Measurements from ENCODE around the gene SHC2. TPM values are rescaled to one million over a fixed set of nuclear protein-coding genes. Genes with fewer than 3 reads are reported as not detected.
"Not testable (repeated sequence)": the region's sequence is repeated elsewhere in the genome, so short reads cannot be mapped to it uniquely, and the experiment has no call there.

The SHC2 gene
- total RNA-seq, 2 experiments from 2014 or later, result not detected

DNA sequence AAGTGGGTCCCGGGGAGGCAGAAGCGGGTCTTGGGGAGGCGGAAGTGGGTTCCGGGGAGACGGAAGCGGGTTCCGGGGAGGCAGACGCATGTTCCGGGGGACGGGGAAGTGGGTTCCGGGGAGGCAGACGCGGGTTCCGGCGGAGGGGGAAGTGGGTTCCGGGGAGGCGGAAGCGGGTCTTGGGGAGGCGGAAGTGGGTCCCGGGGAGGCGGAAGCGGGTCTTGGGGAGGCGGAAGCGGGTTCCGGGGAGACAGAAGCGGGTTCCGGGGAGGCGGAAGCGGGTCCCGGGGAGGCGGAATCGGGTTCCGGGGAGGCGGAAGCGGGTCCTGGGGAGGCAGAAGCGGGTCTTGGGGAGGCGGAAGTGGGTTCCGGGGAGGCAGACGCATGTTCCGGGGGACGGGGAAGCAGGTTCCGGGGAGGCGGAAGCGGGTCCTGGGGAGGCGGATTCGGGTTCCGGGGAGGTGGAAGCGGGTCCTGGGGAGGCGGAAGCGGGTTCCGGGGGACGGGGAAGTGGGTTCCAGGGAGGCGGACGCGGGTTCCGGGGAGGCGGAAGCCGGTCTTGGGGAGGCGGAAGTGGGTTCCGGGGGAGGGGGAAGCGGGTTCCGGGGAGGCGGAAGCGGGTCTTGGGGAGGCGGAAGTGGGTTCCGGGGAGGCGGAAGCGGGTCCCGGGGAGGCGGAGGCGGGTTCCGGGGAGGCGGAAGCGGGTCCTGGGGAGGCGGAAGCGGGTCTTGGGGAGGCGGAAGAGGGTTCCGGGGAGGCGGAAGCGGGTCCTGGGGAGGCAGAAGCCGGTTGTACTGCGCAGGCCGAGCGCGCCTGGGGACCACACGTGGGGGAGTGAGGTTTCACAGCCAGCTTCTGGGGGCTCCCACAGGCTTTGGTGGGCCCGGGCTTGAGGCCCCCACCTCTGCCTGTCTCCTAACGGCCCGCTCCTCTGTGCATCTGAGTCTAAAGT, 2.5 kb downstream of the SHC2 start:
- Mint-ChIP-seq H3K27ac (no peak overlapping the region), H3K36me3 (ENCODE audit: low read depth) (no peaks in the 10 kb centered on the region), H3K4me1 (peaks cover 6% of the 10 kb centered on the region), H3K4me3 (no peak overlapping the region), H3K27me3 (peaks cover 19% of the 10 kb centered on the region), H3K9me3 (no peaks in the 10 kb centered on the region)
- POLR2A ChIA-PET, result no interaction called here
- CTCF ChIA-PET, result no interaction called here
- no peak for DNase-seq

DNA sequence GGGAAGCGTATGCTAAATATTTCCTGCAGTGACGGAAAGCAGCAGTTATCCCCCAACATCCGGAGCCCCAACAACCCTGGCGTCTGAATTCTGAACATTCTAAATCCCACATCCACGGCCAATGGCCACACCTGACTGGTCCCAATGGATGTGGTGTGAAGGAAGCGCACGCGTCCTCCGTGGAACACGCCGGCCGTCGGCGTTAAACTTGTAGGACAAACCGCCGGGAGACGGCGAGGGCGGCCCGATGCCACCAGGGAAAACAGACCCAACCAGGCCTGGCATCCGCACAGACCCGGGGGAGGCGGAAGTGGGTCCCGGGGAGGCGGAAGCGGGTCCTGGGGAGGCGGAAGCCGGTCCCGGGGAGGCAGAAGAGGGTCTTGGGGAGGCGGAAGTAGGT, 3.2 kb downstream of the SHC2 start:
- H3K27ac Mint-ChIP-seq, result no peak overlapping the region
- no peaks in the 10 kb centered on the region for H3K36me3 Mint-ChIP-seq (ENCODE audit: low read depth)
- H3K4me1 Mint-ChIP-seq, result peaks cover 6% of the 10 kb centered on the region
- no peak overlapping the region for H3K4me3 Mint-ChIP-seq
- POLR2A ChIA-PET, result no interaction called here
- CTCF ChIA-PET, result no interaction called here
- DNase-seq, result no peak
- no peaks in the 10 kb centered on the region for H3K9me3 Mint-ChIP-seq
- H3K27me3 Mint-ChIP-seq, result peaks cover 16% of the 10 kb centered on the region

- peaks cover 2% of the 10 kb centered on the region for H3K9me3 Mint-ChIP-seq
- no peak overlapping the region for H3K27ac Mint-ChIP-seq
- H3K27me3 Mint-ChIP-seq, result peaks cover 8% of the 10 kb centered on the region
- ChIA-PET POLR2A (no interaction called here), CTCF (no interaction called here)
- peaks cover 5% of the 10 kb centered on the region for H3K4me1 Mint-ChIP-seq
- H3K4me3 Mint-ChIP-seq, result no peak overlapping the region
- no peak for DNase-seq
- H3K36me3 Mint-ChIP-seq (ENCODE audit: low read depth), result no peaks in the 10 kb centered on the region
These were observed 4.2 kb downstream of the SHC2 start for GRCh38 chr19:456547-457110.

- H3K9me3 Mint-ChIP-seq, result peaks cover 2% of the 10 kb centered on the region
- no peak for DNase-seq
- no peak overlapping the region for H3K4me3 Mint-ChIP-seq
- H3K27me3 Mint-ChIP-seq, result peaks cover 6% of the 10 kb centered on the region
- peaks cover 4% of the 10 kb centered on the region for H3K4me1 Mint-ChIP-seq
- H3K27ac Mint-ChIP-seq, result no peak overlapping the region
- ChIA-PET POLR2A (no interaction called here), CTCF (no interaction called here)
- no peaks in the 10 kb centered on the region for H3K36me3 Mint-ChIP-seq (ENCODE audit: low read depth)
These were observed 4.8 kb downstream of the SHC2 start for GRCh38 chr19:455851-456546.

GRCh38 chr19:455031-455705, 5.7 kb downstream of the SHC2 start:
- DNase-seq, result no peak
- Mint-ChIP-seq H3K4me3 (no peak overlapping the region), H3K36me3 (ENCODE audit: low read depth) (no peaks in the 10 kb centered on the region), H3K9me3 (peaks cover 6% of the 10 kb centered on the region), H3K4me1 (peaks cover 4% of the 10 kb centered on the region), H3K27me3 (peaks cover 6% of the 10 kb centered on the region), H3K27ac (no peak overlapping the region)
- CTCF ChIA-PET, result no interaction called here
- POLR2A ChIA-PET, result no interaction called here

DNA sequence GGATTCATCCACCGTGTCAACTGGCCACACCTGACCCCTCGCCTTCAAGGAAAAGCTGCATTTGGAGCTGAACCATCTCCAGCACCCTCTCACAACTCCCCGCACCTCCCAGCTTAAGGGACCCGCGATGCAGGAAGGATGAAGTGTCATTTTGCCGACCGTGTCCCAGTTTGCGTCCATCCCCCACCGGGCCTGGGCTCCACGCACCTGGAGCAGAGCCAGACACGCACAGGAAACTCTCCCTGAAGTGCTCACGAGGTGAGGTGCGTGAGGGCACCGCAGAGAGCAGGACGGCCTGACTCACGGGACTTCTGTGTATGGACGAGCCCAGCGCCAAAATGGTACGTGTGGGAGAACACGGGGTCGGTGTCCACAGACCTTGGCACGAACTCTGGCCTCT, 7.2 kb downstream of the SHC2 start:
- Mint-ChIP-seq H3K4me1 (no peaks in the 10 kb centered on the region), H3K27me3 (no peaks in the 10 kb centered on the region), H3K4me3 (no peak overlapping the region), H3K36me3 (ENCODE audit: low read depth) (no peaks in the 10 kb centered on the region), H3K27ac (no peak overlapping the region), H3K9me3 (peaks cover 6% of the 10 kb centered on the region)
- ChIA-PET POLR2A (no interaction called here), CTCF (no interaction called here)
- DNase-seq, result no peak

DNA sequence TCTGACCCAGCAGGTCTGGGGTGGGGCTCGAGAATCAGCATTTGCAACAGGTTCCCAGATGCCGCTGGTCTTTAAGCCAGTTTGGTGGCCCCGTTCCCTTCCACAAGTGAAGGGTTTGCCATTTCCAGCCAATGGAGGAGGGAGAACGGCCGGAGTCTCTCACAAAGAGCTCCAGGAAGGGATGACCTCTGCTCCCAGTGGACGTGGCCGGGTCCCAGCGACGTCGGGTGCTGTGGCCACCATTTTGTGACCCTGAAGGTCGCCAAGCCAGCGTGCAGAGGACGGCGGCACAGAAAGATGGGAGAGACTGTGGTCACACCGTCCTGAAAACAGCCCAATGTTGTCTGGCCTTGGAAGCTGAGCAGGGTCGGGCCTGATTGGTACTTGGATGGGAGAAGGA, 8.0 kb downstream of the SHC2 start:
- Mint-ChIP-seq H3K36me3 (ENCODE audit: low read depth) (no peaks in the 10 kb centered on the region), H3K4me3 (no peak overlapping the region), H3K4me1 (no peaks in the 10 kb centered on the region), H3K27me3 (no peaks in the 10 kb centered on the region), H3K27ac (no peak overlapping the region), H3K9me3 (peaks cover 6% of the 10 kb centered on the region)
- DNase-seq, result no peak
- CTCF ChIA-PET, result no interaction called here
- POLR2A ChIA-PET, result no interaction called here

GRCh38 chr19:450912-451481, 9.8 kb downstream of the SHC2 start:
- POLR2A ChIA-PET, result not testable (repeated sequence)

DNA sequence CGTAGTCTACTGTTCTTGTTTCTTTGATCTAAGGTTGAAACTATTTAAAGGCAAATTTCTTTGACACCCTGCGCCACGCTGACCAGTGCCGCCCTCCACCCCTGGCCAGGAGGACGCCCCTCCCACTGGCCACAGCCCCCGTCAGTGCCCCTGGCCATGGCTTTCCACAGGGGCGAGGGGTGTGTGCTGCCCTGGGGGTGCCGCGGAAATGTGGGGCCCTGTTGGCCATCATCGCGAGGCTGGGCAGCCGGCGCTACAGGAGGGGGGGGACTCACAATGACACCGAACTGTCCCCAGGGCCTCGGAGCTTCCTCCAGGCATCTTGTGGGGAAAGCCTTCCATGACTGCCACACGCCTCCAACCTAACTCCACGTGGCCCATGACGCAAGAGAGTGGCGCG, 10.9 kb downstream of the SHC2 start:
- POLR2A ChIA-PET, result no interaction called here
- H3K27me3 Mint-ChIP-seq, result no peaks in the 10 kb centered on the region
- H3K4me3 Mint-ChIP-seq, result no peak overlapping the region
- H3K27ac Mint-ChIP-seq, result no peak overlapping the region
- no peak for DNase-seq
- H3K4me1 Mint-ChIP-seq, result no peaks in the 10 kb centered on the region
- CTCF ChIA-PET, result no interaction called here
- H3K9me3 Mint-ChIP-seq, result peaks cover 6% of the 10 kb centered on the region
- H3K36me3 Mint-ChIP-seq (ENCODE audit: low read depth), result no peaks in the 10 kb centered on the region

More at GRCh38 chr19:450912-451481, 9.8 kb downstream of the SHC2 start:
- H3K9me3 Mint-ChIP-seq; H3K27ac Mint-ChIP-seq; H3K36me3 Mint-ChIP-seq (ENCODE audit: low read depth); H3K27me3 Mint-ChIP-seq; DNase-seq; H3K4me1 Mint-ChIP-seq; CTCF ChIA-PET; H3K4me3 Mint-ChIP-seq: not testable (repeated sequence)

- Mint-ChIP-seq H3K36me3 (ENCODE audit: low read depth) (no peaks in the 10 kb centered on the region), H3K4me1 (no peaks in the 10 kb centered on the region), H3K4me3 (no peak overlapping the region), H3K27me3 (no peaks in the 10 kb centered on the region), H3K27ac (no peak overlapping the region), H3K9me3 (peaks cover 6% of the 10 kb centered on the region)
- no peak for DNase-seq
- POLR2A ChIA-PET, result no interaction called here
- CTCF ChIA-PET, result no interaction called here
These were observed 12.8 kb downstream of the SHC2 start for GRCh38 chr19:447816-448560.

GRCh38 chr19:447064-447426, 13.8 kb downstream of the SHC2 start:
- POLR2A ChIA-PET, result no interaction called here
- Mint-ChIP-seq H3K27me3 (no peaks in the 10 kb centered on the region), H3K9me3 (peaks cover 7% of the 10 kb centered on the region)

DNA sequence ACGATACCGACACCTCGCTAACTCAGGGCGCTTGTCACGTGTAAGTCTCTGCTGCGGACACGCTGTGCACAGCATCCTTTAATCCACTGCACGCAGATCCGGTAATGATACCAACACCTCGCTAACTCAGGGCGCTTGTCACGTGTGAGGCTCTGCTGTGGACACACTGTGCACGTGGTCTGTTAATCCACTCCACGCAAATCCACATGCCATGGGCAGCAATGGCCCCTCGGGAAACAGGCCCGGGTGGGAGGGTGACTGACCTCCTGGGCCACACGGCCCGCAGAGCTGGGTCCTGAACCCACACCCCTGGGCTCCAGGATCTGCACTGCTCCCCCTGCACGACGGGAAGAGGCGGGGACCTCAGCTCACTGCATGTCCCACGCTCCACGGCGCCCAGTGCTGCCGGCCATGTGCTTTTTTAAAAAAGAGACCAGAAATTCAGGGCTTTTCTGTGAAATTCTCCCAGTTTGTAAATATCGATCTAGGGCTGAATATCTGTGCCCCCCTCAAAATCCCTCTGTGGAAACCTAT, 16.1 kb downstream of the SHC2 start:
- no peaks in the 10 kb centered on the region for H3K27me3 Mint-ChIP-seq
- no peak for DNase-seq
- H3K36me3 Mint-ChIP-seq (ENCODE audit: low read depth), result no peaks in the 10 kb centered on the region
- H3K27ac Mint-ChIP-seq, result no peak overlapping the region
- ChIA-PET POLR2A (no interaction called here), CTCF (no interaction called here)
- H3K4me1 Mint-ChIP-seq, result no peaks in the 10 kb centered on the region
- H3K9me3 Mint-ChIP-seq, result peaks cover 6% of the 10 kb centered on the region
- no peak overlapping the region for H3K4me3 Mint-ChIP-seq

More at GRCh38 chr19:447064-447426, 13.8 kb downstream of the SHC2 start:
- Mint-ChIP-seq H3K4me1 (no peaks in the 10 kb centered on the region), H3K36me3 (ENCODE audit: low read depth) (no peaks in the 10 kb centered on the region), H3K4me3 (no peak overlapping the region), H3K27ac (no peak overlapping the region)
- CTCF ChIA-PET, result no interaction called here
- DNase-seq, result no peak
